22Rv1 (cell line): ENCODE measurements around the gene MACF1.

Source experiments
- CTCF ChIP-seq: fragments of 450-650 bp; IDR thresholded peaks from 2 replicates; pipeline ENCODE4 v1.5.1; 2017; ENCODE audit warnings: mild to moderate bottlenecking
- ZFX ChIP-seq: fragments of 450-650 bp; IDR thresholded peaks from 2 replicates; pipeline ENCODE4 v1.6.1; 2017; ENCODE audit warnings: antibody characterized with exemption, borderline replicate concordance

GRCh38 chr1:39466413-39467107 lies 262.1 kb downstream of the MACF1 start:
- TF ChIP-seq CTCF = no peak
- no peak for TF ChIP-seq ZFX
